Measurements from ENCODE around the gene GABRG3. TPM values are rescaled to one million over a fixed set of nuclear protein-coding genes. Genes with fewer than 3 reads are reported as not detected.

GABRG3 gene
- total RNA-seq, 3 donors from 2014 or later = not detected

- Mint-ChIP-seq H3K4me1 (ENCODE audit: low read depth) (no peaks in the 10 kb centered on the region), H3K9me3 (peaks cover 4% of the 10 kb centered on the region), H3K36me3 (ENCODE audit: insufficient read depth) (no peaks in the 10 kb centered on the region), H3K4me3 (no peak overlapping the region), H3K27me3 (ENCODE audit: low read depth) (no peaks in the 10 kb centered on the region)
- DNase-seq = no peak
- ATAC-seq = no peak
These were observed 512.1 kb downstream of the GABRG3 start for GRCh38 chr15:27483124-27483523.

GRCh38 chr15:27485265-27485664 is 514.3 kb downstream of the GABRG3 start:
- Mint-ChIP-seq H3K9me3 (peaks cover 4% of the 10 kb centered on the region), H3K4me3 (no peak overlapping the region), H3K27me3 (ENCODE audit: low read depth) (no peaks in the 10 kb centered on the region)

GRCh38 chr15:27486051-27486450 is 515.1 kb downstream of the GABRG3 start:
- peaks cover 4% of the 10 kb centered on the region for H3K9me3 Mint-ChIP-seq
- no peak overlapping the region for H3K4me3 Mint-ChIP-seq
- no peaks in the 10 kb centered on the region for H3K36me3 Mint-ChIP-seq (ENCODE audit: insufficient read depth)
- H3K4me1 Mint-ChIP-seq (ENCODE audit: low read depth) = no peaks in the 10 kb centered on the region
- no peaks in the 10 kb centered on the region for H3K27me3 Mint-ChIP-seq (ENCODE audit: low read depth)
- DNase-seq (no peak), ATAC-seq (no peak)

More at GRCh38 chr15:27485265-27485664, 514.3 kb downstream of the GABRG3 start:
- Mint-ChIP-seq H3K36me3 (ENCODE audit: insufficient read depth) (no peaks in the 10 kb centered on the region), H3K4me1 (ENCODE audit: low read depth) (no peaks in the 10 kb centered on the region)
- DNase-seq = no peak
- no peak for ATAC-seq

GRCh38 chr15:27486683-27487647 is 516.0 kb downstream of the GABRG3 start:
- Mint-ChIP-seq H3K4me3 (no peak overlapping the region), H3K27me3 (ENCODE audit: low read depth) (no peaks in the 10 kb centered on the region), H3K4me1 (ENCODE audit: low read depth) (no peaks in the 10 kb centered on the region), H3K36me3 (ENCODE audit: insufficient read depth) (no peaks in the 10 kb centered on the region), H3K9me3 (peaks cover 7% of the 10 kb centered on the region)
- no peak for ATAC-seq
- no peak for DNase-seq

- DNase-seq = no peak
- ATAC-seq = no peak
- Mint-ChIP-seq H3K36me3 (ENCODE audit: insufficient read depth) (no peaks in the 10 kb centered on the region), H3K4me3 (no peak overlapping the region), H3K4me1 (ENCODE audit: low read depth) (no peaks in the 10 kb centered on the region), H3K9me3 (peaks cover 7% of the 10 kb centered on the region), H3K27me3 (ENCODE audit: low read depth) (no peaks in the 10 kb centered on the region)
These were observed 516.9 kb downstream of the GABRG3 start for GRCh38 chr15:27487846-27488245.

- Mint-ChIP-seq H3K27me3 (ENCODE audit: low read depth) (no peaks in the 10 kb centered on the region), H3K36me3 (ENCODE audit: insufficient read depth) (no peaks in the 10 kb centered on the region), H3K4me3 (no peak overlapping the region), H3K4me1 (ENCODE audit: low read depth) (no peaks in the 10 kb centered on the region), H3K9me3 (peaks cover 3% of the 10 kb centered on the region)
- DNase-seq (no peak), ATAC-seq (no peak)
These were observed 520.0 kb downstream of the GABRG3 start for GRCh38 chr15:27490867-27491595.

GRCh38 chr15:27491666-27492621 is 521.0 kb downstream of the GABRG3 start:
- ATAC-seq = no peak
- no peaks in the 10 kb centered on the region for H3K27me3 Mint-ChIP-seq (ENCODE audit: low read depth)
- no peak for DNase-seq
- H3K4me3 Mint-ChIP-seq = no peak overlapping the region
- H3K36me3 Mint-ChIP-seq (ENCODE audit: insufficient read depth) = no peaks in the 10 kb centered on the region
- H3K9me3 Mint-ChIP-seq = peaks cover 3% of the 10 kb centered on the region
- no peaks in the 10 kb centered on the region for H3K4me1 Mint-ChIP-seq (ENCODE audit: low read depth)

- Mint-ChIP-seq H3K9me3 (peaks cover 15% of the 10 kb centered on the region), H3K4me3 (no peak overlapping the region), H3K27me3 (ENCODE audit: low read depth) (no peaks in the 10 kb centered on the region), H3K4me1 (ENCODE audit: low read depth) (no peaks in the 10 kb centered on the region), H3K36me3 (ENCODE audit: insufficient read depth) (no peaks in the 10 kb centered on the region)
- ATAC-seq (no peak), DNase-seq (no peak)
These were observed 525.0 kb downstream of the GABRG3 start for GRCh38 chr15:27495963-27496459.

GRCh38 chr15:27498700-27499099 is 527.7 kb downstream of the GABRG3 start:
- ATAC-seq = no peak

GRCh38 chr15:27499191-27499590 is 528.2 kb downstream of the GABRG3 start:
- Mint-ChIP-seq H3K36me3 (ENCODE audit: insufficient read depth) (no peaks in the 10 kb centered on the region), H3K9me3 (peaks cover 12% of the 10 kb centered on the region), H3K4me1 (ENCODE audit: low read depth) (no peaks in the 10 kb centered on the region), H3K27me3 (ENCODE audit: low read depth) (no peaks in the 10 kb centered on the region), H3K4me3 (no peak overlapping the region)
- no peak for ATAC-seq
- no peak for DNase-seq

More at GRCh38 chr15:27498700-27499099, 527.7 kb downstream of the GABRG3 start:
- no peaks in the 10 kb centered on the region for H3K36me3 Mint-ChIP-seq (ENCODE audit: insufficient read depth)
- H3K9me3 Mint-ChIP-seq = peaks cover 12% of the 10 kb centered on the region
- H3K4me1 Mint-ChIP-seq (ENCODE audit: low read depth) = no peaks in the 10 kb centered on the region
- no peak overlapping the region for H3K4me3 Mint-ChIP-seq
- no peak for DNase-seq
- H3K27me3 Mint-ChIP-seq (ENCODE audit: low read depth) = no peaks in the 10 kb centered on the region

- Mint-ChIP-seq H3K27me3 (ENCODE audit: low read depth) (no peaks in the 10 kb centered on the region), H3K9me3 (peaks cover 12% of the 10 kb centered on the region), H3K36me3 (ENCODE audit: insufficient read depth) (no peaks in the 10 kb centered on the region), H3K4me3 (no peak overlapping the region), H3K4me1 (ENCODE audit: low read depth) (no peaks in the 10 kb centered on the region)
- no peak for ATAC-seq
- DNase-seq = no peak
These were observed 528.7 kb downstream of the GABRG3 start for GRCh38 chr15:27499719-27500118.

GRCh38 chr15:27500206-27500605 is 529.2 kb downstream of the GABRG3 start:
- no peaks in the 10 kb centered on the region for H3K4me1 Mint-ChIP-seq (ENCODE audit: low read depth)
- peaks cover 12% of the 10 kb centered on the region for H3K9me3 Mint-ChIP-seq
- H3K36me3 Mint-ChIP-seq (ENCODE audit: insufficient read depth) = no peaks in the 10 kb centered on the region
- DNase-seq = no peak
- ATAC-seq = no peak
- no peaks in the 10 kb centered on the region for H3K27me3 Mint-ChIP-seq (ENCODE audit: low read depth)
- no peak overlapping the region for H3K4me3 Mint-ChIP-seq

GRCh38 chr15:27506752-27507151 is 535.8 kb downstream of the GABRG3 start:
- no peak overlapping the region for H3K4me3 Mint-ChIP-seq

GRCh38 chr15:27509014-27509413 is 538.0 kb downstream of the GABRG3 start:
- Mint-ChIP-seq H3K36me3 (ENCODE audit: insufficient read depth) (no peaks in the 10 kb centered on the region), H3K4me1 (ENCODE audit: low read depth) (no peaks in the 10 kb centered on the region)
- no peak for ATAC-seq

More at GRCh38 chr15:27506752-27507151, 535.8 kb downstream of the GABRG3 start:
- Mint-ChIP-seq H3K9me3 (peaks cover 24% of the 10 kb centered on the region), H3K4me1 (ENCODE audit: low read depth) (no peaks in the 10 kb centered on the region), H3K36me3 (ENCODE audit: insufficient read depth) (no peaks in the 10 kb centered on the region), H3K27me3 (ENCODE audit: low read depth) (no peaks in the 10 kb centered on the region)
- DNase-seq (no peak), ATAC-seq (no peak)

More at GRCh38 chr15:27509014-27509413, 538.0 kb downstream of the GABRG3 start:
- peaks cover 27% of the 10 kb centered on the region for H3K9me3 Mint-ChIP-seq
- no peak for DNase-seq
- no peaks in the 10 kb centered on the region for H3K27me3 Mint-ChIP-seq (ENCODE audit: low read depth)
- no peak overlapping the region for H3K4me3 Mint-ChIP-seq

Measured in activated T-cell treated with anti-CD3 and anti-CD28 coated beads, Interleukin-2, amount 50 U/mL, for 4 hours (primary cell).